Skeletal muscle satellite cell (primary cell): ENCODE measurements around the gene DLL4.
"Not testable (repeated sequence)": the region's sequence is repeated elsewhere in the genome, so short reads cannot be mapped to it uniquely, and the experiment has no call there.

ENCODE experiments used
- H3K27me3 ChIP-seq: 2 replicates; pipeline ENCODE4 v1.7.0; 2013; ENCODE audit warnings: low read length; ENCODE audit not compliant: control insufficient read depth, insufficient read depth
- H3K36me3 ChIP-seq: 2 replicates; pipeline ENCODE4 v1.7.0; 2013; ENCODE audit warnings: mild to moderate bottlenecking, control low read depth, low read length; ENCODE audit not compliant: insufficient read depth
- H3K4me1 ChIP-seq: 2 replicates; pipeline ENCODE4 v1.7.0; 2013; ENCODE audit warnings: low read length; ENCODE audit not compliant: control insufficient read depth, insufficient read depth
- H3K4me2 ChIP-seq: 2 replicates; pipeline ENCODE4 v1.7.0; 2013; ENCODE audit warnings: mild to moderate bottlenecking, low read length
- H3K4me3 ChIP-seq: 2 replicates; pipeline ENCODE4 v1.7.0; 2013; ENCODE audit warnings: low read length
- H3K9ac ChIP-seq: 2 replicates; pipeline ENCODE4 v1.7.0; 2013; ENCODE audit warnings: mild to moderate bottlenecking, low read depth, low read length, moderate library complexity
- H3K9me3 ChIP-seq: replicated peaks from 2 replicates; pipeline ENCODE4 v1.7.0; 2013; ENCODE audit warnings: mild to moderate bottlenecking, control low read depth, low read length

DLL4 gene

DNA sequence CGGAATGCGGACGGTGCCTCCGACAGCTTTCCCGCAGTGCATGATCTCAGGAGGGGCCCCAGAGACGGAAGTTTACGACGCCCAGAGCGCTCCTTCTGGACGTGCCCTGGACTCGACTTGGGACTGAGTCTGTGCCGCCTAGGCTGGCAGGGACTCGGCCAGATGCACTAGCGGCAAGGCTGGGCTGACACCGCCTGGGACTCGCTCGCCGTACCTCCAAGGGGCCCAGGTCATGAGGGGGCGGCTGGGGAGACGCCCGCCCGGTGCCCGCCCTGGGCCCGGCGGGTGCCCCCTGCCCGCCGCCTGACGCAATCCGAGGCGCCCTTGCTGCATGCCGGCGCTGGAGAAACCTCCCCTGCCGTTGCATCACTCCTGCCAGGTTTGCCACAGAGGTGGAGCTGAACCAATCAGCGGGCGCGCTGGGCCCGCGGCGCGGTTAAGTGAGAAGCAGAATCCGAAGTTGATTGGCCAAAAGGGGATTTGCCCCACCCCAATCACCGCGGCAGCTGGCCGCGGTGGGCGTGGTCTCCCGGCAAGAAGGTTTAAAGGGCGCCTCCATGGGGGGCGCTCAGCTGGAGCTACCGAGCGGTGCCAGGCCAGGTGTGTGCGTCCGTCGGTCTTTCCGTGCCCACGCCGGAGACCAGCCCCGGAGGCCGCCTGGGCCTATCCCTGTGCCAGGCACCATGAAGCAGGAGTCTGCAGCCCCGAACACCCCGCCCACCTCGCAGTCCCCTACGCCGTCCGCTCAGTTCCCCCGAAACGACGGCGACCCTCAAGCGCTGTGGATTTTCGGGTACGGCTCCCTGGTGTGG lies 24.0 kb downstream of the DLL4 start, which contains the start of gene CHAC1:
Gene CHAC1, plus strand, starts transcription at position 571 of the 812 bp plus-strand sequence. Its CDS starts 113 bp downstream, at position 684.
- Histone ChIP-seq H3K4me1 (peaks cover 20% of the 10 kb centered on the region), H3K36me3 (no peaks in the 10 kb centered on the region), H3K9me3 (no peaks in the 10 kb centered on the region), H3K4me2 (peak within 1 kb of the TSS; percentile 94), H3K4me3 (peak within 1 kb of the TSS; percentile 85), H3K9ac (peak within 1 kb of the TSS; percentile 82), H3K27me3 (no peaks in the 10 kb centered on the region)

DNA sequence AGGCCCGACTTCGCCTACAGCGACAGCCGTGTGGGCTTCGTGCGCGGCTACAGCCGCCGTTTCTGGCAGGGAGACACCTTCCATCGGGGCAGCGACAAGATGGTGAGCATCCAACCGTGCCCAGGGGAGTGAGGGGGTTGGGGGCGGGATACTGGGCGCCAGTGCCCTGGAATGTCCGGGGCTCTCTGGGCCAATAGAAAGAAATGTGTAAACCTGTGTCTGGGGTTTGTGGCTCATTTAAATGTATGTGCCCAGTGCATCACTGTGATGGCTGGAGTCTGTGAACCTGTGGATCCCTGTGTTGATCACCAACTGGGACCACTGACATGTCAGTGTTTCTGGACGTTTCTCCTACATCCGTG lies 24.6 kb downstream of the DLL4 start:
- peak overlapping the region; percentile 85 for H3K4me3 ChIP-seq
- H3K36me3 ChIP-seq = no peaks in the 10 kb centered on the region
- H3K9ac ChIP-seq = peak overlapping the region; percentile 82
- H3K27me3 ChIP-seq = no peaks in the 10 kb centered on the region
- H3K9me3 ChIP-seq = no peaks in the 10 kb centered on the region
- H3K4me2 ChIP-seq = peak overlapping the region; percentile 94
- H3K4me1 ChIP-seq = peaks cover 20% of the 10 kb centered on the region

DNA sequence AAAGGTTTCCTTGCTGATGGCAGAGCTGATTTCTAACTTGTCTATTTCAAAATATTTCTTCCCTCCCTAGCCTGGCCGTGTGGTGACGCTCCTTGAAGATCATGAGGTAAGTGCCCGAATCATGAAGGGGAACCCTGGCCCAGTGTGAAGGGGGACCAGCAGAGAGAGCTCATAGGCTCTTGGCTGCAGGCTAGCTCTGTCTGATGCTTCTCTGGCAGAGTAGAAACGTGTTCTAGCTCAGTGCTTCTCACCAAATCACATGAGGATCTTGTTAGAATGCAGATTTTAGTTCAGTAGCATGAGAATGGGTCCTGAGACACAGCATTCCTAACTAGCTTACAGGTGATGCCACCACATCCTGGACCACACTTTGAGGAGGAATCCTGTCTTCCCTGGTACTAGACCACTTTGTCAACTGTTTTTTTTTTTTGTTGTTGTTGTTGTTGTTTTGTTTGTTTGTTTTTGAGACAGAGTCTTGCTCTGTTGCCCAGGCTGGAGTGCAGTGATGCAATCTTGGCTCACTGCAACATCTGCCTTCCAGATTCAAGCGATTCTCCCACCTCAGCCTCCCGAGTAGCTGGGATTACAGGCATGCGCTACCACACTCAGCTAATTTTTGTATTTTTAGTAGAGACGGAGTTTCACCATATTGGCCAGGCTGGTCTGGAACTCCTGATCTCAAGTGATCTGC lies 25.2 kb downstream of the DLL4 start:
- not testable (repeated sequence) for H3K36me3 ChIP-seq, H3K27me3 ChIP-seq, H3K9me3 ChIP-seq, H3K9ac ChIP-seq
- Histone ChIP-seq H3K4me2 (peak overlapping the region; percentile 94), H3K4me1 (peaks cover 20% of the 10 kb centered on the region), H3K4me3 (peak overlapping the region; percentile 85)

DNA sequence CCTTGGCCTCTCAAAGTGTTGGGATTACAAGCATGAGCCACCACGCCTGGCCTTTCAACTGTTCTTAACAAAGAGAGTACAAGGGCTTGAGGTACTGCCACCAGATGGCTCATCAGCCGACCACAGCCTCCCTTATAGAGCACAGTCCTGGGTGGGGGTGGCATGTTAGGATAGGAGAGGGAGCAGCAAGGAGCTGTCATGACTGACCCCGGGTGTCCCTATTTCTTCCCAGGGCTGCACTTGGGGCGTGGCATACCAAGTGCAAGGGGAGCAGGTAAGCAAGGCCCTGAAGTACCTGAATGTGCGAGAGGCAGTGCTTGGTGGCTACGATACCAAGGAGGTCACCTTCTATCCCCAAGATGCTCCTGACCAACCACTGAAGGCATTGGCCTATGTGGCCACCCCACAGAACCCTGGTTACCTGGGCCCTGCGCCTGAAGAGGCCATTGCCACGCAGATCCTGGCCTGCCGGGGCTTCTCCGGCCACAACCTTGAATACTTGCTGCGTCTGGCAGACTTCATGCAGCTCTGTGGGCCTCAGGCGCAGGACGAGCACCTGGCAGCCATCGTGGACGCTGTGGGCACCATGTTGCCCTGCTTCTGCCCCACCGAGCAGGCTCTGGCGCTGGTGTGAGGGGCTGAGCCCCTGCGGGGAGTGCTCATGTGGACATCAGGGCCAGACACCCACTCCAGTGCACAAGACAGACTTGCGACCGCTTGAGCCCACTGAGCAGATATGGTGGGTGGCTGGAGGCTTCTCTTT lies 26.2 kb downstream of the DLL4 start:
- no peak overlapping the region for H3K4me3 ChIP-seq
- H3K27me3 ChIP-seq = no peaks in the 10 kb centered on the region
- peaks cover 20% of the 10 kb centered on the region for H3K4me1 ChIP-seq
- no peak overlapping the region for H3K4me2 ChIP-seq
- no peaks in the 10 kb centered on the region for H3K36me3 ChIP-seq
- no peaks in the 10 kb centered on the region for H3K9me3 ChIP-seq
- H3K9ac ChIP-seq = no peak overlapping the region

DNA sequence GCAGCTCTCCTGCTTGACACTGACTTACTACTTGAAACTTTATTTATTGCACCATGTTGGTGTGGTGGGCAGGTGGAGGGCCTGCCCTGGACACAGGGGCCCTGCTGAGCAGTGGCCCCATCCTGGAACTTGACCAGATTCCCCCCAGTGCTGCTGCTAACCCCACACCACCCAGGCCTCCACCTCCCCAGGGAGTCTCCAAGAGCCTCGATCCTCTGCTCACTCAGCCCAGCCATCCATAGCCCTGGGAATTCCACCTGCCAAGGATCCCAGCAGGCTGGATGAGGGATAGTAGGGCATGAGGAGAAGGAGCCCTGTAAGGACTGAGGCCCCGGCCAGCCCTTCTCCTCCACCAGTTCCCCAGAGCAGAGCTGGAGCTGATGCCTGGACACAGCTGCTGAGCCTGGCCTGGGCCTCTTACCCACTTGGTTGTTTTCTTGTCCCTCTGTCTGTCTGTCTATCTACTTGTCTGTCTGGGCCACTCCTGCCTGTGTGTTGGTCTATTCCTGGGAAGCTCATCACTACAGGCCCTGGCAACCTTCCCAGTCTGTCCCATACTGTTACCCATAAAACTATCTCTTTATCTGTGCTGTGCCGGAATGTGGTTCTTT lies 26.9 kb downstream of the DLL4 start:
- H3K27me3 ChIP-seq = no peaks in the 10 kb centered on the region
- no peaks in the 10 kb centered on the region for H3K36me3 ChIP-seq
- H3K4me1 ChIP-seq = peaks cover 20% of the 10 kb centered on the region
- no peaks in the 10 kb centered on the region for H3K9me3 ChIP-seq
- no peak overlapping the region for H3K4me2 ChIP-seq
- H3K9ac ChIP-seq = no peak overlapping the region
- no peak overlapping the region for H3K4me3 ChIP-seq

DNA sequence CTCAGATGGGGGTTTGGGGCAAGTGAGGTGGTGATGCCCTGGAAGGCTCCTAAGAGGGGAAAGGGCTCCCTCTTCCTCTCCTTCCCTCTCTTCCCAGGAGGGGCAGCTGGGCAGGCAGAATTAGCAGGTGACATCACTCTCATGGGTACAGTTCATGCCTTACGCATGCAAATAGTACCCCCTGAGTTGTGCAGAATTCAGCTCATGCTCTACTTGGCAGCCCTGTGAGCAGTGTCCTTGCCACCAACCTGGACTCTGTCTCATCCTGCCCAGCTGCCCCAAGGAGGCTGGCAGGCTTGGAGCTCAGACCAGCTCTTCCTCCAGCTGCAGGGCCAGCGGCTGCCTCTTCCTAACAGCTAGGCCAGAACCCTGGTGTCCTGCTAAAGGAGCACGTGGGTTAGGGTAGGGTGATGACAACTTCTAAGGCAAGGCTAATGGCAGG lies 27.4 kb downstream of the DLL4 start:
- Histone ChIP-seq H3K4me2 (no peak overlapping the region), H3K4me1 (peaks cover 20% of the 10 kb centered on the region), H3K4me3 (no peak overlapping the region), H3K9ac (no peak overlapping the region), H3K9me3 (no peaks in the 10 kb centered on the region), H3K27me3 (no peaks in the 10 kb centered on the region), H3K36me3 (no peaks in the 10 kb centered on the region)

DNA sequence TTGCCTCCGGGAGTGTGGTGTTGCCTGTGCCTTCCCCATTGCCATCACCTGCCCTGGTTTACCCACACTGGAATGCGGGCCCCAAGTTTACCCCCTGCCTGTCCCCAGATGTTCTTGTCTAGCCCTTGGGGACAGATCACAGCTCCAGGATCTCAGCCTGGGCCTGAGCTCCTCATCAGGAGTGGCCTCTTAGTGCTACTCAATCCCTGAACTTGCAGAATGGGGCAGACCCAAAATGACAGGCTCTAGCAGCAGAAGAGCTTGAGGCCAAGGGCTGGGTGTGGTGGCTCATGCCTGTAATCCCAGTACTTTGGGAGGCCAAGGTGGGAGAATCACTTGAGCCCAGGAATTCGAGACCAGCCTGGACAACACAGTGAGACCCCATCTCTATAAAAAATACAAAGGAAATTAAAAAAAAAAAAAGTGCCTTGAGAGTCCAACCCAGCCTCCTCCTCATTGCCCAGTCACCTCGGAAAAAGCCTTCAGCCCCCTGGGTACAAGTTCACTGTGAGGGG lies 28.0 kb downstream of the DLL4 start:
- peaks cover 19% of the 10 kb centered on the region for H3K4me1 ChIP-seq
- H3K27me3 ChIP-seq = no peaks in the 10 kb centered on the region
- H3K9me3 ChIP-seq = no peaks in the 10 kb centered on the region
- no peak overlapping the region for H3K9ac ChIP-seq
- no peaks in the 10 kb centered on the region for H3K36me3 ChIP-seq
- H3K4me3 ChIP-seq = no peak overlapping the region
- H3K4me2 ChIP-seq = no peak overlapping the region

DNA sequence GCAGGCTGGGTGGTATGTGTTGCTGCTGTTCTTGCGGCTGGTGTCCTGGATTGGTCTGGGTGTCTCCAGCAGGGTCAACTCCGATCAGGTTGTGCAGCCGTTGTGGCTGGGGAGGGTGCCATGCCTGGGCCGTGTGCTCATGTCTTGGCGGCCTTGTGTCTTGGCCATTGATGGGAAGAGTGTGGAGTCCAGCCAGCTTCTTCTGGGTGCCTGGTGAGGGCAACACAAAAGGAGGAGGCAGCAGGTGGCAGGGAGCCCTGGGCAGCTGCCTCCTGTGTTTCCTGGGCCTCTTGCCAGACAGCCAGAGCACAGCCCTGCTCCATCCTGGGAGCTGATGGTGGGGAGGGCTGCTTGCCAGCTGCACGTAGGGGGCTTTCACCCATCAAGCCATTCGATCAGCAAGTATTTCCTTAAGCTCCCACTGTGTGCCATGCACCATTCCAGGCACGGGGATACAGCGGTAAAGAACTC lies 28.5 kb downstream of the DLL4 start:
- peaks cover 14% of the 10 kb centered on the region for H3K4me1 ChIP-seq

DNA sequence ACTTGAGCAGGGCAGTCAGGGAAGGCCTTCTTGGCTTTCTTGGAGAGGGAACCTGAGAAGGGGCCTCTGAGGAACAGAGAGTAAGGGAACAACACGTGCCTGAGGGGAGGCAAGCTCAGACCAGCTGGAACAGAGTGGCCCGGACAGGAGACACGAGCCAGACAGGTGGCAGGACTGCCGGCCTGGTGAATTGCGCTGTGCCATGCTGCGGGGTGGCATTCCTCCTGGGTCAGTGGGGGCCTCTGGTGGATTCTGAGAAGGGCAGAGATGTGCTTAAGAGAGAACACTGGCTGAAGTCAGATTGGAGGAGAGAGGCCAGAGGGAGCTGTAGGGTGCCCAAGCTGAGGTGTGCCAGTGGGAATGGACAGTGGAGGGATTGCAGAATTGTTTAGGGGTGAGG lies 29.0 kb downstream of the DLL4 start:
- H3K4me3 ChIP-seq = no peak overlapping the region

More for the DNA sequence above, 28.5 kb downstream of the DLL4 start:
- no peak overlapping the region for H3K4me3 ChIP-seq
- no peaks in the 10 kb centered on the region for H3K9me3 ChIP-seq
- no peaks in the 10 kb centered on the region for H3K27me3 ChIP-seq
- H3K9ac ChIP-seq = no peak overlapping the region
- no peak overlapping the region for H3K4me2 ChIP-seq
- no peaks in the 10 kb centered on the region for H3K36me3 ChIP-seq

DNA sequence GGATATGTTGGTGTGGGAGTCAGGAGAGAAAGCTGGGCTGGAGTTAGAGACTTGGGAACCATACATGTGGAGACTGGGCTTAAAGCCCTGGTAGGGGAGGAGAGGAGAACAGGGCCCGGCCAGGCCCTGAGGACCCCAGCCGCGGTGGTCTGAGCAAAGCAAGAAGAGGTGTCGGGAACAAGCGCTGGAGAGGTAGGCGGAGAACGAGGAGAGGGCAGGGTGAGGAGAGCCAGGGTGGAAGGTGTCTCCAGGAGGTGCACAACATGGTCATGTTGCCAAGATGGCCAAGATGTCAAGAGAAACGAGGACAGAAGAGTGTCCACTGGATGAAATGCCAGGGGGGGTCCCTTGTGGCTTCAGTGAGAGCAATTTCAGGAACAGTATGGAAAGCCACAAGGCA lies 29.6 kb downstream of the DLL4 start:
- no peak overlapping the region for H3K4me2 ChIP-seq
- H3K9ac ChIP-seq = no peak overlapping the region
- no peak overlapping the region for H3K4me3 ChIP-seq
- peaks cover 12% of the 10 kb centered on the region for H3K4me1 ChIP-seq
- no peaks in the 10 kb centered on the region for H3K36me3 ChIP-seq
- H3K27me3 ChIP-seq = no peaks in the 10 kb centered on the region
- H3K9me3 ChIP-seq = no peaks in the 10 kb centered on the region

More for the DNA sequence above, 29.0 kb downstream of the DLL4 start:
- H3K36me3 ChIP-seq = no peaks in the 10 kb centered on the region
- no peak overlapping the region for H3K9ac ChIP-seq
- no peaks in the 10 kb centered on the region for H3K27me3 ChIP-seq
- no peaks in the 10 kb centered on the region for H3K9me3 ChIP-seq
- H3K4me2 ChIP-seq = no peak overlapping the region
- H3K4me1 ChIP-seq = peaks cover 13% of the 10 kb centered on the region
